WERI-Rb-1 (cell line): ENCODE data around the gene TMEM130.

Source experiments
- DNase-seq: peaks from one replicate; pipeline ENCODE4 v3.0.0-alpha.2; 2020
- H3K27ac ChIP-seq: fragments of 250-450 bp; sonication (Bioruptor Pico); 2 replicates; pipeline ENCODE4 v1.5.1; 2020; ENCODE audit warnings: mild to moderate bottlenecking, moderate library complexity
- H3K27me3 ChIP-seq: fragments of 250-450 bp; sonication (Bioruptor Pico); 2 replicates; pipeline ENCODE4 v1.5.1; 2021; ENCODE audit warnings: mild to moderate bottlenecking, low read depth, moderate library complexity; ENCODE audit not compliant: insufficient read depth, severe bottlenecking
- H3K36me3 ChIP-seq: fragments of 250-450 bp; sonication (Bioruptor Pico); 2 replicates; pipeline ENCODE4 v1.5.1; 2020; ENCODE audit warnings: mild to moderate bottlenecking, moderate library complexity
- H3K4me3 ChIP-seq: 2 replicates; pipeline ENCODE4 v1.5.1; 2011; ENCODE audit warnings: low read depth, mild to moderate bottlenecking, control low read depth, low read length
- H3K9me3 ChIP-seq: fragments of 250-450 bp; sonication (Bioruptor Pico); 2 replicates; pipeline ENCODE4 v1.5.1; 2021; ENCODE audit warnings: mild to moderate bottlenecking, moderate library complexity; ENCODE audit not compliant: severe bottlenecking
- TF ChIP-seq, protein P1 (sequence below): IDR thresholded peaks from 2 replicates; pipeline ENCODE4 v1.5.1; 2011; ENCODE audit warnings: low read depth, mild to moderate bottlenecking, control low read depth, inconsistent platforms, low read length

The TMEM130 gene

DNA sequence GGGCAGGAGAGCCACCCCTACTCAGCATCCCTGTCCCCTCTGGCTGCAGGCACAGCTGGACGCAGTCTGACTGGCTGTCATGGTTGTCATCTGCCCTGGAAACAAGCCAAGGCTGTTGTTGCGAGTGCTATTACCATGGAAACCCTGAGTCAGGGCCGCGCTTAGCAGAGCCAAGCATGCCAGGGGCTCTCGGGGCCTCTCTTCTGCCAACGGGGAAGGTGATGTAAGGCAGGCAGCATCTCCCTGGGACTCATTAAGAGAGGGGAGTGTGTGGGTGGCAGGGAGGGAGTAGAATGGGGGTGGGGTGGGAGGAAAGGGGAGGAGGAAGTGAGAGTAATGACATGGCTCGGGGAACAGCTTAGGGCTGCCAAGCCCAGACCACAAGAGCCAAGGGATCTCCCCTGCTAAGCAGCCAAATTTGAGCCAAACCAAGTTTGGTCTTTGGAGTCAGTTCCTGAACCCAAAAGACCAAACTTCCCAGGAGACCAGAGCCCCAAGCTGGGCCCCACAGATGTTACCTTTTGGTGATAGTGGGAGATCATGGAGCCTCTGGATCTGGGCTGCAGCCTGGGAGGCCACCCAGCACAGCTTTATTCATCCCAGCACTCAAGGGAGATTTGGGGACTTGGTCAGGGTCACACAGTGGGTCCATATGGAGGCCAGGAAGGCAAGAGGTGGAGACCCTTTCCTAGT, 67.6 kb downstream of the TMEM130 start:
- no peak for DNase-seq
- H3K27ac ChIP-seq: no peak overlapping the region
- H3K36me3 ChIP-seq: no peaks in the 10 kb centered on the region
- H3K27me3 ChIP-seq: no peaks in the 10 kb centered on the region
- H3K9me3 ChIP-seq: peaks cover 18% of the 10 kb centered on the region
- H3K4me3 ChIP-seq: no peak overlapping the region
- TF ChIP-seq, protein P1, sequence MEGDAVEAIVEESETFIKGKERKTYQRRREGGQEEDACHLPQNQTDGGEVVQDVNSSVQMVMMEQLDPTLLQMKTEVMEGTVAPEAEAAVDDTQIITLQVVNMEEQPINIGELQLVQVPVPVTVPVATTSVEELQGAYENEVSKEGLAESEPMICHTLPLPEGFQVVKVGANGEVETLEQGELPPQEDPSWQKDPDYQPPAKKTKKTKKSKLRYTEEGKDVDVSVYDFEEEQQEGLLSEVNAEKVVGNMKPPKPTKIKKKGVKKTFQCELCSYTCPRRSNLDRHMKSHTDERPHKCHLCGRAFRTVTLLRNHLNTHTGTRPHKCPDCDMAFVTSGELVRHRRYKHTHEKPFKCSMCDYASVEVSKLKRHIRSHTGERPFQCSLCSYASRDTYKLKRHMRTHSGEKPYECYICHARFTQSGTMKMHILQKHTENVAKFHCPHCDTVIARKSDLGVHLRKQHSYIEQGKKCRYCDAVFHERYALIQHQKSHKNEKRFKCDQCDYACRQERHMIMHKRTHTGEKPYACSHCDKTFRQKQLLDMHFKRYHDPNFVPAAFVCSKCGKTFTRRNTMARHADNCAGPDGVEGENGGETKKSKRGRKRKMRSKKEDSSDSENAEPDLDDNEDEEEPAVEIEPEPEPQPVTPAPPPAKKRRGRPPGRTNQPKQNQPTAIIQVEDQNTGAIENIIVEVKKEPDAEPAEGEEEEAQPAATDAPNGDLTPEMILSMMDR: no peak

GRCh38 chr7:98800996-98801395, 68.8 kb downstream of the TMEM130 start:
- Histone ChIP-seq H3K36me3 (no peaks in the 10 kb centered on the region), H3K4me3 (no peak overlapping the region), H3K9me3 (peaks cover 14% of the 10 kb centered on the region), H3K27ac (no peak overlapping the region), H3K27me3 (no peaks in the 10 kb centered on the region)
- TF ChIP-seq, protein P1: no peak
- no peak for DNase-seq

- Histone ChIP-seq H3K9me3 (peaks cover 14% of the 10 kb centered on the region), H3K36me3 (no peaks in the 10 kb centered on the region), H3K4me3 (no peak overlapping the region), H3K27ac (no peak overlapping the region), H3K27me3 (no peaks in the 10 kb centered on the region)
- no peak for DNase-seq
- TF ChIP-seq, protein P1: no peak
Observed at GRCh38 chr7:98797150-98797549, 72.7 kb downstream of the TMEM130 start.
